A549 treated with Hydrocortisone at 1 μM for 4 hours (cell line): ENCODE measurements around the gene MBD3L2B. TPM values are rescaled to one million over a fixed set of nuclear protein-coding genes. Genes with fewer than 3 reads are reported as not detected.

Experiments used
- total RNA-seq: library from RNA; stranded (reverse); fragments of 200-300 nt; extraction: Qiagen RNA extraction; gene quantifications from 5 replicates; pipeline ENCODE4 v1.2.3, GENCODE V29; 2022

MBD3L2B gene
- not detected in 5 replicates for total RNA-seq

GRCh38 chr19:7021331-7021730 is at the start of gene MBD3L2B:
MBD3L2B (minus strand) TSS chr19:7021431; CDS start chr19:7021397, 34 bp downstream.

DNA sequence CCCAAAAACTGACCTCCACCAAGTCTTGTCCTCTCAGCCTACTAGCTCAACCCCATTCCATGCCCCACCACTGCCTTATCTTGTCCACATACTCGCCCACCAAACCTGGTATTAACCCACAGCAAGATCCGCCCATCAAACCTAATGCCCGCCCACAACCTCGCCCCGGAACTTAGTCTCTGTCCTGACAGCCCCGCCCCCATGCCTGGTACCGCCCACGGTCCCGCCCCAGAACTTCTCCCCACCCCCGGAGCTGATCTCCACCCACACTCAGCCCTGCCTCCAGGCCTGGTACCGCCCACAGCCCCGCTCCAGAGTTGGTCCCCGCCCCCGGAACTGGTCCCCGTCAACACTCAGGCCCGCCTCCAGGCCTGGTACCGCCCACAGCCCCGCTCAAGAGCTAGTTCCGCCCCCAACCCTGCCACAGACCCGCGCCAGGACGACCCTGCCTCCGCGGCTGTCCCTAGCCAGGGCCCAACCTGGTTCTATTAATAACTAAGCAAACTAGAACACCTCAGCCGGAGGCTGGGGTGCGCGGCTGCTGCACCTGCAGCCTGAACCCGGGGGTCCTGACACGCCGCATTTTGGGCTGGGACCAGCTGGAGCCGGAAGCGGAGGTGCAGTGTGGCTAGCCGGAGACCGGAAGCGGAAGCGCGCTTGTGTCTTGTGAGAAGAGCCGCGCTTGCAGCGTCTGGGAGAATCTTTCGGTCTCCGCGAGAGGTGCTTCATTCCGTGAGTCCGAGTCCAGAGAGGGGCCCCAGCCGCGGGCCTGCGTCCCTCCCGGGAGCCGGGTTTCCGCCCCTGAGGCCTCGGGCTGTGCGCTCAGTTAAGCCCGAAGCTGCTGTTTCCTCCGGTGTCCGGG is 48.0 kb upstream of the MBD3L2B start, which contains the start of gene ZNF557:
TSS of gene ZNF557 (plus strand) at position 662 of the 862 bp plus-strand sequence. CDS start 5,372 bp downstream, outside the sequence.

DNA sequence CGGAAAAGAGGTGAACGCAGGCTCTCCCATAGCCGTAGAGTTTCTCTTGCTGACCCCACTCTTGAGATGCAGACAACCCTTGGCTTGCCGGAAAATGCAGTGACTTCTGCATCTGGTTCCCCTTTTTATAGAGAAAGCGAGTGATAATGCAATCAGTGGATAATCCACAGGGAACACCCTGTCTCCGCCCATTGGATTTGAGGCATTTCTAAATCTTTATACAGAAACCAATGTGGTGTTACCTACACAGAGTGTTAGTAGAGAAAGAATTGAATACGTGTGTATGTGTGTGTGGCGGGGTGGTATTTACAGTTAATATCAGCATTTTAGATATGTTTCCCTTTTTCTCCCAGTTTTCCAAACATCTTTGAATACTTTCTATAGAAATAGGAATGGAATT is 37.3 kb upstream of the MBD3L2B start, which contains the start of gene MBD3L3:
TSS of gene MBD3L3 (minus strand) at position 101 of the 400 bp plus-strand sequence. CDS start at position 30, 71 bp downstream.

GRCh38 chr19:7049021-7049420 is 27.8 kb upstream of the MBD3L2B start, which contains the start of gene MBD3L2:
MBD3L2 (plus strand) TSS chr19:7049321; CDS start chr19:7049374, 53 bp downstream.

GRCh38 chr19:7040079-7040478 is 18.8 kb upstream of the MBD3L2B start, which contains the start of gene MBD3L4:
MBD3L4 (minus strand) TSS chr19:7040179; CDS start chr19:7040144, 35 bp downstream.

GRCh38 chr19:7030278-7030677 is 9.0 kb upstream of the MBD3L2B start, which contains the start of gene MBD3L5:
MBD3L5 (plus strand) TSS chr19:7030578; CDS start chr19:7030612, 34 bp downstream.

Other genes starting within 250 kb of the MBD3L2B start
- gene VAV1, start 248.7 kb downstream of the MBD3L2B start, total RNA-seq: 6.2 to 9.4 TPM (median 6.8 TPM) in 5 replicates
- gene ADGRE1, start 133.9 kb downstream of the MBD3L2B start, total RNA-seq: 4.1 to 5.5 TPM (median 4.7 TPM) in 5 replicates
- gene MBD3L5, start 9.1 kb upstream of the MBD3L2B start, total RNA-seq: not detected in 5 replicates
- not detected in 5 replicates for gene MBD3L4, start 18.7 kb upstream of the MBD3L2B start, total RNA-seq
- not detected in 5 replicates for gene MBD3L2, start 27.9 kb upstream of the MBD3L2B start, total RNA-seq
- 0.12 TPM in 1 of 5 replicates, not detected in the others for gene MBD3L3, start 37.2 kb upstream of the MBD3L2B start, total RNA-seq
- 2.3 to 2.9 TPM (median 2.8 TPM) in 5 replicates for gene ZNF557, start 48.3 kb upstream of the MBD3L2B start, total RNA-seq